ENCODE measurements around the gene BTN2A1. TPM values are rescaled to one million over a fixed set of nuclear protein-coding genes. Genes with fewer than 3 reads are reported as not detected.

BTN2A1 gene
- total and polyA plus RNA-seq, 10 of the 15 experiments (the other 5 are each of a cell fraction or from before 2014, with no cell fraction given), result 8.2 to 28.0 (median 15.8) TPM

GRCh38 chr6:26422329-26422728 is 35.4 kb upstream of the BTN2A1 start:
- ChIA-PET POLR2A (no interaction called here), SMC1A (ENCODE audit: uncharacterized antibody, unreplicated experiment) (interaction anchor here (0.8 kb wide), 1 partner anchor 52 kb away, joined by 4 read pairs; no protein-coding TSS in a partner anchor), CTCF (no interaction called here), RAD21 (ENCODE audit: unreplicated experiment) (no interaction called here)
- no peak overlapping the region for H2AFZ ChIP-seq (ENCODE audit: control insufficient read depth, low read depth, low read length)
- no peaks in the 10 kb centered on the region for H4K20me1 ChIP-seq (ENCODE audit: control insufficient read depth, insufficient read depth)
- in situ Hi-C loops (cut with MboI) (no loop called here), intact Hi-C loops (cut with micrococcal nuclease; ENCODE audit: unreplicated experiment) (no loop called here)
- peak overlapping the region; percentile 64; the same call in 1 of the 2 replicates for H3K9ac ChIP-seq (ENCODE audit: control insufficient read depth, insufficient read depth, low read length)
- H3K4me3 ChIP-seq, result peak overlapping the region; percentile 69; the same call in 1 of the 2 replicates
- no peak overlapping the region for H3K27ac ChIP-seq (ENCODE audit: control insufficient read depth, insufficient read depth)
- no peaks in the 10 kb centered on the region for H3K27me3 ChIP-seq (replicated peaks in 1 of 2; ENCODE audit: control insufficient read depth in 2 of 2, insufficient read depth in 2 of 2, low read length in 1 of 2)
- ATAC-seq (no peak), FAIRE-seq (no peak), DNase-seq (ENCODE audit: low read depth, low spot score) (no peak)
- H3K9me3 ChIP-seq (replicated peaks; ENCODE audit: control insufficient read depth, insufficient read depth, low read length), result peaks cover 4% of the 10 kb centered on the region; the same call in 2 of the 3 replicates
- peaks cover 4% of the 10 kb centered on the region; the same call in 1 of the 2 replicates for H3K4me1 ChIP-seq (ENCODE audit: control insufficient read depth, insufficient read depth, low read length)
- TF ChIP-seq ZBTB4 (CRISPR knock-in tag; IDR thresholded peaks at IDR 0.05), result no peak
- no peak for TF ChIP-seq RAD51 (IDR thresholded peaks at IDR 0.05)
- TF ChIP-seq SUPT20H (IDR thresholded peaks at IDR 0.05; ENCODE audit: borderline replicate concordance, control insufficient read depth, low read depth, low read length), result no peak
- no peak for TF ChIP-seq NFXL1 (IDR thresholded peaks at IDR 0.05; ENCODE audit: borderline replicate concordance)
- no TSS peak for BruUV-seq (replicated peaks)
- peak overlapping the region; percentile 80; the same call in 1 of the 2 replicates for H3K4me2 ChIP-seq (ENCODE audit: control insufficient read depth, insufficient read depth)
- H3K36me3 ChIP-seq (ENCODE audit: control insufficient read depth in 2 of 2, insufficient read depth in 2 of 2, low read length in 1 of 2), result no peaks in the 10 kb centered on the region
- WGBS (ENCODE audit: insufficient coverage, insufficient replicate concordance, low lambda C conversion rate, missing lambda C conversion rate), result 97% methylated on average over 3 of the region's 3 CpGs
- no peaks in the 10 kb centered on the region for H3K79me2 ChIP-seq (ENCODE audit: control insufficient read depth, insufficient read depth, low read length)

Measured in GM12878 (cell line).